ENCODE data around the gene PHTF1. TPM values are rescaled to one million over a fixed set of nuclear protein-coding genes. Genes with fewer than 3 reads are reported as not detected.

Gene PHTF1
- total RNA-seq, 1 donor = 47.5 TPM

DNA sequence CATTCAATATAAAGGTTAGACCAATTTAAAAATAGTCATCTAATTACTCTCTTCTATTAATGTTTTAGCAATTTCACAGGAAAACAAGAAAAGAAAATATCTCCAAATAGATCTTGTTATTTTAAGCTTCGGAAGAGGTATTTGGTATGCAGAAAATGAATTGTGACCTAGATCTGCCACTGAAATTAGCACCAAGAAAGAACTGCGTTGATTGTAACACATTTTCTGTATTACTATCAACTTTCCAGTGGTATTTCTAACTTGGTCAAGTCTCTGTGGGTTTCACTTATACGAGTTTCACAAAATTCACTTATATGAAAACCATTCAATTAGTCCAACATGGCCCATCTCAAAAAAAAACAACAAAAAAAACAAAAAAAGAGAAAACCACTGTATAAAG lies 41.2 kb upstream of the PHTF1 start:
- H3K4me3 ChIP-seq (ENCODE audit: low read depth, low read length) = no peak overlapping the region
- DNase-seq (ENCODE audit: low read depth) = no peak
- TF ChIP-seq, protein P1, sequence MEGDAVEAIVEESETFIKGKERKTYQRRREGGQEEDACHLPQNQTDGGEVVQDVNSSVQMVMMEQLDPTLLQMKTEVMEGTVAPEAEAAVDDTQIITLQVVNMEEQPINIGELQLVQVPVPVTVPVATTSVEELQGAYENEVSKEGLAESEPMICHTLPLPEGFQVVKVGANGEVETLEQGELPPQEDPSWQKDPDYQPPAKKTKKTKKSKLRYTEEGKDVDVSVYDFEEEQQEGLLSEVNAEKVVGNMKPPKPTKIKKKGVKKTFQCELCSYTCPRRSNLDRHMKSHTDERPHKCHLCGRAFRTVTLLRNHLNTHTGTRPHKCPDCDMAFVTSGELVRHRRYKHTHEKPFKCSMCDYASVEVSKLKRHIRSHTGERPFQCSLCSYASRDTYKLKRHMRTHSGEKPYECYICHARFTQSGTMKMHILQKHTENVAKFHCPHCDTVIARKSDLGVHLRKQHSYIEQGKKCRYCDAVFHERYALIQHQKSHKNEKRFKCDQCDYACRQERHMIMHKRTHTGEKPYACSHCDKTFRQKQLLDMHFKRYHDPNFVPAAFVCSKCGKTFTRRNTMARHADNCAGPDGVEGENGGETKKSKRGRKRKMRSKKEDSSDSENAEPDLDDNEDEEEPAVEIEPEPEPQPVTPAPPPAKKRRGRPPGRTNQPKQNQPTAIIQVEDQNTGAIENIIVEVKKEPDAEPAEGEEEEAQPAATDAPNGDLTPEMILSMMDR (IDR thresholded peaks at IDR 0.05; ENCODE audit: insufficient read depth, low read depth, low read length) = no peak

DNA sequence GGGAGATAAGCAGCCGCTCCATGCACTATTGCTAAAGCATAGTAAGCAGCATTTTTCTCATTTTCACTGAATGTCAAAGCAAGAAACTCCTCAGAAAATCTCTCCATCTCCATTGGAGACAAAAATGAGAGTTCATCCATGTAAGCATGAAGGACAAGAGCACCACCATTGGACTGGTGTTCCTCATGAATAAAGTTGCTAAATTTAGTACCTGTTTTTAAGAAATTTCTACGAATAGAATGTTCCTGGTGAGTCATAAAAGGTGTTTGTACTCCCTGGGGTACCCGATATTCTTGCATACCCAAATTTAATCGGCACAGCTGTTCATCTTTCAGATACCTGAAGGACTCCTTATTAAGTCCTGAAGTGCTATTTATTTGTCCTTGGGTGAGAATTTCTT lies 38.2 kb upstream of the PHTF1 start:
- DNase-seq (ENCODE audit: low read depth) = no peak

DNA sequence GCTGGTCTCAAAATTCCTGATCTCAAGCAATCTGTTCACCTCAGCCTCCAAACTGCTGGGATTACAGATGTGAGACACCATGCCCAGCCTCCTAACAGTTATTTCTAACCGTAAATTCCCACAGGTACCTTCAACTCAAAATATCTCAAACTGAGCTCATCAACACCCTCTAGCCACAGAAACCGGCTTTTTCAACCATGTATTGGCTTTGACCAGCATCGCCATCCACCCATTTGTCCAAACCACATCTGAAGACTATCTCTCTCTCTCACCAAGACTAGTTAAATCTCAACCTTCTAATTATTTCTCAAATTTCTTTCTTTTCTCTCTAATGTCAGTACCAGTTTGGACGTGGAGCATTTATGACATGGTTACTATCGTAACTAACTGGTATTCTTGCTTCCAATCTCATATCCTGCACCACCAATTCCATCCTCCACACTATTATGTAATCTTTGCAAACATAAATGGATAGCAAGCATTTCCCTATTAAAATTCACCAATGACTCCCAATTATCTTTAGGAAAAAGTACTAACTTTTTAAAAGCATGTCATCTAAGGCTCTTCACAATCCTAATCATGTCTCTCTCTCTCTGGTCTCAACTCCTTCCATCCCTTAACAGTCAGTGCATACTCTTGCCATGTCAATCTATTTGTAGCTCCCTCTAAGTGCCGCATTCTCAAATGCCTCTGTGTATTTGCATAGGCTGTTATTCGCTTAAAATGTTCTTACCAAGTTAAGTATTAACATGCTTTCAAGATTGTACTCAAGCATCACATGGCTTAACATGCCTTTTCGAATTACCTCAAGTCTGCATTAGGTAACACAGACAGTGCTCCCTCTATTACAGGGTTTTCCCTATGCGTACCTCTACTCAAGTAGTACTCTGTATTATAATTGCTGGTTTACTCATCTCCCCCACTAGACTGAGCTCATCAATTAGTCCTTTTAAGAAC lies 34.9 kb upstream of the PHTF1 start:
- DNase-seq (ENCODE audit: low read depth) = no peak
- TF ChIP-seq, protein P1 (IDR thresholded peaks at IDR 0.05; ENCODE audit: insufficient read depth, low read depth, low read length) = no peak
- H3K4me3 ChIP-seq (ENCODE audit: low read depth, low read length) = no peak overlapping the region

More for the DNA sequence above, 38.2 kb upstream of the PHTF1 start:
- no peak overlapping the region for H3K4me3 ChIP-seq (ENCODE audit: low read depth, low read length)
- TF ChIP-seq, protein P1 (IDR thresholded peaks at IDR 0.05; ENCODE audit: insufficient read depth, low read depth, low read length) = no peak

DNA sequence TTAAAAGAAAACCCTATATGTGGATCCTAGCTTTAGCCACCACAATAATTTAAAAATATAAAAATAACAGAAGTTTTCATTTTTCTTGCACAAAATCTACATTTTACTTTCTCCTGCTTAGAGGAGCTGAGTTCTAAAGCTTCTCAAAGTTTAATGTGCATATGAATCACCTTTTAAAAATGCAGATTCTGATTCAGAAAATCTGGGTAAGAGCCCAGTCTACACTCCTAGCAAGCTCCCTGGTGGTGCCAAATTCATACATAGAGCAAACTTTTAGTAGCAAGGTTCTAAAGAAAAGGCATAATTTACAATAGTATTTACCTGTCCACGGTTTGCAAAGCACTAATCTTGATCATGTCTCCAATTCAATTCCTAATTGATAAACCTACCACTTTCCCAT lies 33.7 kb upstream of the PHTF1 start:
- TF ChIP-seq, protein P1 (IDR thresholded peaks at IDR 0.05; ENCODE audit: insufficient read depth, low read depth, low read length) = no peak
- DNase-seq (ENCODE audit: low read depth) = no peak

GRCh38 chr1:113792471-113792870 lies 33.2 kb upstream of the PHTF1 start:
- no peak overlapping the region for H3K4me3 ChIP-seq (ENCODE audit: low read depth, low read length)
- DNase-seq (ENCODE audit: low read depth) = no peak
- TF ChIP-seq, protein P1 (IDR thresholded peaks at IDR 0.05; ENCODE audit: insufficient read depth, low read depth, low read length) = no peak

More for the DNA sequence above, 33.7 kb upstream of the PHTF1 start:
- H3K4me3 ChIP-seq (ENCODE audit: low read depth, low read length) = no peak overlapping the region

DNA sequence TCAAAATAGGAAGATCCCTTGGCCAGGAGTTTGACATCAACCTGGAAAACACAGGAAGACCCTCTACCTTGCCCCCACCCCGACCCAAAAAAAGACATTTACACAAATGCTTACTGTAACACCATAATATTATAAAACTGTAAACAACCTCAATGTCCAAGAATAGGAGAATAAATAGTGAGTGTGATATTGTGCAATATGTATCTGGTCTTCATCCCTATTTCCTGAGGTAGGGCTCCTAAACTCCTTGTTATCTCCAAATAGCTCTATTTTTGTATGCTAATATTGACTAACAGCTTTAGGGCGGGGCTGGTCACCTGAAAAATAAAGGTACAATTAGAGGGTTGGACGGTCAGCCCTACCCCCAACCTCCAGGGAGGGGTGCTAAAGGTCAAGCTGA lies 29.5 kb upstream of the PHTF1 start:
- TF ChIP-seq, protein P1 (IDR thresholded peaks at IDR 0.05; ENCODE audit: insufficient read depth, low read depth, low read length) = no peak
- DNase-seq (ENCODE audit: low read depth) = no peak
- no peak overlapping the region for H3K4me3 ChIP-seq (ENCODE audit: low read depth, low read length)
